SIG-M5 treated with dmso at 0.1 percent for 504 hours (cell line): Measurements from ENCODE around the gene TMEM9.
A peak's percentile ranks its signal among the peaks of the same experiment; 100 is the strongest.

Experiments used
- DNase-seq: peaks from one replicate; lab custom pipeline; 2025; ENCODE audit not compliant: unreplicated experiment; lab: John Stamatoyannopoulos, UW

TMEM9 gene

DNA sequence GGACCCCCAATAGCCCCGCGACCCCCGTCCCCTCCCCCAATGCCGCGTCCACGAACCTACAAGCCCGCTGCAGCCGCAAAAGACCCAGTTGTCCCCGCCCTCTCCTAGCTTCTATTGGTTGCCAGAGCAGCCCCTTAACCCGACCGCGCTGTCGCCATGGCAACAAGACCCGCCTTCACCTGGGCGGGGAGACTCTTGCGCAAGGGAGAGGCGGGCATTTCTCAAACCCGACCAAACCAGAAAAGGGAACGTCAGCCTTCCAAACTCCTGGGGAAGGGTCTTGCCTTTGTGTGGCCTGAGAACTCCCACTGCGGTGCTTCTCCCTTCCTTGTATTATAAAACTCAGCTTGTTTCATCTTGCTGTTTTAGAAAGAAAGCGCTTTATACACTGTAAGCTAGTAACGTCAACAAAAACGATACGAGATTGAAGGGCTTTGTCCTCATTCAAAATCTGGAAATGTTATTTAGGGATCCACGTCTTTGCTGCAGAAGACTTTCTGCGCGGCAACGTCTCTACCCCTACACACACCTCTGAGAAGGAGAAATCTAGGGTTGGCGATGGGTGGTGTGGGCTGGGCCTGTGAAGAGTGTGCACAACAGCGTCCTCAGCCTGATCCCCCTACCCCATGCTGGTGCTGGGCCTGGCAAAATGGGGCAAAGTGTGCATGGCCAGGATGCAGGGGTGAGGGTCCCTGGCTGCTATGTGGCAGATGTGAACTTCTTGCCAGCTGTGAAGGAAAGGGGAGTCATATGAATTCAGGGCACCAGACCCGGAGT is at the start of gene TMEM9:
Gene TMEM9 (minus strand): TSS at position 86 of the 777 bp plus-strand sequence. CDS start 551 bp downstream, outside the sequence.
- DNase-seq, result peak; percentile 98

DNA sequence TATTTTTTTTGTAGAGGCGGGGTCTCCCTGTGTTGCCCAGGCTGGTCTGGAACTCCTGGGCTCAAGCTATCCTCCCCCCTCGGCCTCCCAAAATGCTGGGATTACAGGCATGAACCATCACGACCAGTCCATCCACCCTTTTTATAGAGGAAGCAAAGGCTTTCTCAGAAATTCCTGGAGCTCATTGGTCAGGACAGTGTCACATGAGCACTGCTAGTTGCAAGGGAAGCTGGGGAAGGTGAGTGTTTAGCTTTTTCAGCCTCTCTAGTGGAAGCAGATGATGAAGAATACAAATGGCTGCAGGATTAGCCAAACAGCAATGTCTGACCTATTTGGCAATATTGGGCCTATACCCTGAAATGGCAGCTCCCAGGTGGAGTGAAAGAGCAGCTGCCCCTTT is 44.3 kb upstream of the TMEM9 start:
- DNase-seq, result no peak

DNA sequence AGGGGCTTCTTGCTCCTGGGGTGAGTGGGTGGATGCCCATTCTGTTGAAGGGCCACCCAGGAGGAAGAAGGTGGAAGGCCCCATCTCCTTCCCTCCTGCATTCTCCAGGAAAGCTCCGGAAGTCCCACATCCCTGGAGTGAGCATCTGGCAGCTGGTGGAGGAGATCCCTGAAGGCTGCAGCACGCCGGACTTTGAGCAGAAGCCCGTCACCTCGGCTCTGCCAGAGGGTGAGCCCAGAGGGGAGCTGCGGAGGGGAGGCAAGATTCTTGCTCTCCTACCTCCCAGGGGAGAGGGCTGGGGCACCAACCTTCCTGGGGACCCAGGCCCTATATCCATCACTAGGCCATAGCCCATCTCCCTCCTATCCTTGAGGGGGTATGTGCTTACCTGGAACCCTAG is 39.8 kb upstream of the TMEM9 start:
- DNase-seq, result no peak

DNA sequence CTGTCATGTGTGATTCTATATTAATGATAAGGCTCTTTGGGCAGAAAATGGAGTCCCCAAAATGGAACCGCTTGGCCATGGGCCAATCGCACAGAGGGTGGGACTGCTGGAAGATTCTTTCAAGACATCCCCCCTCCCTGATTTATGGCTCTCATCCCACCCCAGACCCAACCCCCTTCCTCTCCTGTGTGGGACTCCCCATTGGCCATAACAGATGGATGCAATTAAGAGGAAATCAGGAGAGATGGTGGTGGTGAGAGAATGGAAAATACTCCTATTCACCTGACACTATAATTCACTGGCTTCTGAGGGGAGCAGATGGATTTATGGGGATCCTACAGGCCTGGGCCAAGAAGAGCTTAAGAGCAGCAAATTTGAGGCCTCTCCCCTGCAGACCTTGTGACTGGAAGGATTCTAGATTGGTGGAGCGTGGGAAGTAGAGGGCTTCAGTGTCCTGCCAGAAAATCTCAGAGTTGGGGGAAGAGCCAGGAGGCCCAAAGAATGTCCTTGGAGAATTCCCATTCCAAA is 38.1 kb upstream of the TMEM9 start:
- no peak for DNase-seq

DNA sequence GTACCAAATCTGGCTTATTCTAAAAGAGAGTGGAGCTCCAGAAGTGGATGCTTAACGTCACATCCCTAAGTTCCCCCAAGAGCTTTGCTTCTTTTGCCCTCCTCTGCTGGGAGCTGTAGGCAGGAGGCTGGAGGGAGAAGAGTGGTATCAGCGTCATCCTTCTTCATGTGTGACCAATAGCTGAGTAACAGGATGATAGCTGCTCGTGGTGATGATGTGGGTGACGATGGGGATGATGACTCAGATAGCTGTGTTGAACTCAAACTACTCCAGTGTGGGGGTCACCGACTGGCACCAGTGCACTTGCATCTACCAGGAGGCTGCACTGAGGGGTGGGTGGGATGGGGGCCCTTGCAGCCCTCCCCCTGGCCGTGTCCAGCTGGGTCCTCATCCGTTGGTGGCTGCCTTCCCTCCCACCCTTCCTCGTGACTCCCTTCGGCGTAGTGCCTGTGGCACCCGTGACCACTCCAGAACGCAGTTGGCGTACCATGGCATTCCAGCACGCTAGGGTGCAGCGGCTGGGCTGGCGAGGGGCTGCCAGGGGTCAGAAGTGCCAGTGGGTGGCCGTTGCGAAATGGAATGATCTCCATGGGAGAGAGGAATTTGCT is 37.5 kb upstream of the TMEM9 start:
- no peak for DNase-seq

DNA sequence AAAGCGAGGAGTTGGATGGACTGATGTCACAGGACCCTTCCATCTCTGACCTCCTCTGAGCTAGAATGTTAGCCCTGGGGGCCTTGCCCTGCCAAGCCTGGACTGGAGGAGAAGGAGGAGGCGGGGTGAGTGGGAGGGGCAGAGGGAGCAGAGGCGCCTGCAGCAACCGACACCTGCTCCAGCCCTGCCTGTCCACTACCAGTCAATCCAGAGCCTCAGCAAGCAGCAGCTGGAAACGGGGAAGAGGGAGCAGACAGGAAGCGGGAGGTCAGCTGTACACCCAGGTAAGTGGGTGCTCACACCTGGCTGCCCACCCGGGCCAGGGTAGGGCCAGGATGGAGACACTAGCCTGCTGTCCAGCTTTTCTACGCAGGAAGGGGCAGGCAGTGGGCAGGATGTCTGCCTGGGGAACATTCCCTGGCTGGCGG is 36.4 kb upstream of the TMEM9 start, which contains the start of gene IGFN1:
Gene IGFN1 (plus strand): TSS at position 201 of the 428 bp plus-strand sequence. CDS start 2,470 bp downstream, outside the sequence.
- DNase-seq, result no peak

DNA sequence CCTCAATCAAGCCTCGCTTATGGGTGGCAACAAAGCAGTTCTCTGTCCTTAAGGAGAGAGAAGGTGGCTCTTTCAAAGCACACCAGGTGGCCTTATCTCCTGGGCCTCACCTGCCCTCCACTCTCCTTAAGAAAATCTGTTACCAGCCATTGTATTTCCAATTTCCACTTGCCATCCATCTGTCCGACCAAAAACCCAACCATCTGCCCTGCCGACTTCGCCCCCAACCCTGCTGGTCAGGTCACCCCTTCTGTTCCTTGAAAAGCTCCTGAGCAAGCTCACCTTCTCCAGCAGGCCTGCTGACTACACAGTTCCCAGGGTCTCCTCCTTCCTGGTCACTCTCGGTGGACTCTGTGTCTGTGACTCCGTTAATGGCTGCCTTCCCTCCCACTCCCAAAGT is 35.7 kb upstream of the TMEM9 start:
- DNase-seq, result no peak

DNA sequence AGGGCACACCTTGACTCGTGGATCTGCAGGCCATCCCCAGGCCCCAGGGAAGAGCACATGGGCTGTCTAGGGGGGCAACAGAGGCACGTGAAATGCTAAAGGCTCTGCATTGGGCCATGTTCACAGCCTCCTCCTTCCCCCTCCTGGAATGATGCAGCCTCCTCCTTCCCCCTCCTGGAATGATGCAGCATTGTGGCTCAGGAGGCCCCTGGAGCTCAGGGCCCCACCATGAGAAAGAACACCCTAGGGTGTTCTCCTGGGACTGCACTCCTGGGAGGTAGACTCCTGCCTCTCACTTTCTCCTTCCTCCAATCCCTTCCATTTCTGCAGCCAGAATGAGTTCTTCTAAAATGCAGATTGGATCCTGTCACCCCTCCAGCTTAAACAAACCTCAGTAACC is 34.8 kb upstream of the TMEM9 start:
- DNase-seq, result no peak

DNA sequence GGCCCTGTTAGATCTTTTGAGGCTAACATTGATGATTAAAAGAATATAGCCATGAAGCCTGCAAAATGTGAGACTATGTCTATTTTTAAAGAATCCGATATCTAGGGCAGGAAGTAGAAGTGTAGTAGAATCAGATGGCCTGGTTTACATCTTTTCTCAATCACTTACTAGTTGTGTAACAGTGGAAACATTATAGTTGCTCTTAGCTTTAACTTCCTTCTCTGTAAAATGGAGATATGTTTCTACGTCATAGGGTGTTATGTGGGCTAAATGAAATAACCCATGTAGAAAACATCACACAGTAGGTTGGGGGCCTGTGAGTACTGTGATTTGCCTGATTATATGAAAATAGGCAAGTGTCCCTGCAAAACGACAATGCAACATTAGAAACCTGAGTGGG is 31.9 kb upstream of the TMEM9 start:
- DNase-seq, result peak; percentile 77

DNA sequence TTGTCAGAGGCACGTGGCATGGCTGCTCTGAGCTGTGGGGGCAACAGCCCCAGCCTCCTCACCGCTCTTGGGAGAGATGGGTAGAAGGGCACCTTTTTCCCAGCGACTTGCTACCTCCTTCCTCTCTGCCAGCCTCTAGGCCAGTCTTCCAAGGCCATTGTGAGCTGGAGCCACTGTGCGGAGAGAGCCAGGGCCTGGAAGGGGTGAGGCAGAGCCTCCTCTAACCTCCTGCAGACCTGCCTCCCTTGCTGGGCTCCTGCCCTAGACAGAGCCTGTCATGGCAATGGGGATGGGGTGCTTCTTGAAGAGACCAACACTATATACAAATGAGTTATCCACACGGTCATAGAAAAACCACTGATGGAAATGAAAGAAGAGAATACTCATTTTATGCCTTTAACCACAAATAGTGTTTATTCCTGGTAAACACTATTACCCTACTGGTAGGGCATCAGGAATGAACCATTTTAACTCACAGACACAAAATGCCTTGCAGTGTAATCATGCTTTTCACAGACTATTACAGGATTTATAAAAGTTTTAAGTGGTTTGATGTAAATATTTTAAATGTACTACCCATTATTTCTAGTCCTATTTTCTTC is 31.4 kb upstream of the TMEM9 start:
- no peak for DNase-seq

DNA sequence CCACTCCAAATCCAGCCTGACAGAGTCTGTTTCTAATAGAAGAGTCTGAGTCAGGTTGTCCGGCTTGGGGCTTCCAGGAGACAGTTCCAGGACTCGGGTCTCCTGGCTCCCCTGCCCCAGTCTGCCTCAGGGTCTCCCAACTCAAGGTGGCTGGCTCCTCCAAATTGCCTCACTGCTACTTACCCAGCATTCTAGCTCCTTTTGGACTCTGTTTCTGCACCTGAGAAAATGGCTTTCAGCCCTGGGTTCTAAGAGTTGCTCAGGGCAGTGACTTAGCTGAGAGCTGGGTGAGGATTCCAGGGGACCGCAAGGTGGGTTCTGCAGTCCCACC is 30.8 kb upstream of the TMEM9 start:
- DNase-seq, result no peak

DNA sequence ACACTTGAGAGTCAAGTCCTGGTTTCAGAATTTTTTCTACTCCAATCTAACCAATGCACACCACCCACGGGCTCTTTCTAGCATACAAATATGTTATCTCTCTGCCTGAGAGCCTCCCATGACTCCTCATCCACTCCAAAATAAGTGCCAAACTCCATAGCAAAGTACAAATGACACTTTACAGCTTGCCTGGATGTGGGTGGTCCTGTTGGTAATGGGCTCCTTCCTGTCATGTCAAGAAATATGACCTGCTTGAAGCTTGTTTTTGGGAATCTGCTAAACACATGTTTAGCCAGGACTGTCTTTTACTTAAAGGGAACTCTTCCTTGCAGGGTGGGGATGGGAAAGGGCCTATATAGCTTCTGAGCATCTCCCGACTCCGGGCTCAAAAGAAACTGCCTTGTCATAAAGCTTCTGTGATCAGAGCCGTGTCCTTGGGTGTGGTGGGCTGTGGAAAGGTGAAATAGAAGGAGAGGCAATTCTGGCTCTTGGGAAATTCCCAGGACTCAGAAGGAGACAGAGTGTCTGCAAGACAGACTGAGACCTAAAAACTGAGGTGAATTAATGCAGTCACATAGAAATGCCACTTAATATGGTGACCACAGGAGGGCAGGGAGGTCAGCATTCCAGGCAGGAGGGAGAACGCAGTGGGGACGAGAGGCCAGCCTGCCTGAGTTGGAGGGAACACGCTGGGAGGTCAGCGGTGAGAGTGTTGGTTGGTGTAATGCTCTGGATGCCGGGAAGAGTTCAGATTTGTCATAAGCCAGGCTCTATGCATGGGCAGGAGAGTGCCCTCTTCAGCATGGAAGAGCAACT is 30.2 kb upstream of the TMEM9 start:
- DNase-seq, result peak; percentile 77

DNA sequence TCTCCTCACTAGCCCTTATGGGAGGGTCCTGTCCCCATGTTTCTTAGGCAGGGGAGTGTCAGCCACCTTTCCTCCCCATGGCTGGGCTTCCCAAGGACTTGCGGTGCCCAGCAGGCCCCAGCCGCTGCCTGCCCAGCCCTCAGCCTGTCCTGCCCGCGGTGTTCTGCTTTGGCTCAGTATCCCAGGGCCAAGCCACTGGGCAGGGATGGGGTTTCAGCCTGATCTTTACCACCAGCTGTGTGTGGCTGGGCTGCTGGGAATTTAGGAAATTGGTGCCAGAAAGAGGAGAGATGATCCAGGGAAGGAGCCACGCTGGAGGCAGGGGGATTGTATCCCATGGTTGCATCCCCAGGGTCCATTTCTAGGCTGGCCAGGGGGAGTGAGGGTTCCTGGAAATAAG is 29.5 kb upstream of the TMEM9 start:
- no peak for DNase-seq

DNA sequence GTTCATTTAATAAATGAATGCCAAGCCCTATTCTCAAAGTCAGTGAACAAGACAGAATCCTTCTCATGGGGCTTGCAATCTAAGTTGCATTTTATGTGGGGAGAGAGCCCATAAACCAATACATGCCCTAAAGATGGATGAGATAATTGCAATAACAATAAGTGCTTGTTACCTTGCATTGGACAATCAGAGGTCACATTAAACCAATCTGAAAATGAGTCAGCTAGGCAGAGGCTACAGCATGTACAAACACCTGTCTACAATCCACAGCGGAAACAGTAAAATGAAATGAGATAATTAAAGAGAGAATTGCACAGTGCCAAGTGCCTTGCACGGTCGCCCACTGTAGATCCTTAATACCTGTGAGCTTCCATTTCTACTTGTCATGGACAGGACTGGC is 28.9 kb upstream of the TMEM9 start:
- DNase-seq, result no peak

DNA sequence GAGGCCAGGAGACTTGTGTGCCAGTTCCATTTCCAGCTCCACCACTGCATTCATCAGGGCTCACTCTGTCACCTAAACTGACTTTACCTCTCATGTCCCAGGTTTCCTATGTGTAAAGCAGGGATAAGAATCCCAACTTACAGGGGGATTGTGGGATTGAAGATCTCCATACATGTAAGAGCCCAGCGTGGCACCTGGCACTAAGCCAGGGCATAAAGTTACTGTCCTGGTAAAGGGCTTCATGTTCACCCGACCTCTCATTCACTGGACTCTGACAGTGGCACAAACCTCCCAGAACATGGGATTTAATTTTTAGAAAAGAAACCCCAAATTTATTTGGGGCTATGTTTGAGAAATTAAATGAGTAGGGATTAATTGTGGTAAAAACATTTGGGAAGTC is 27.5 kb upstream of the TMEM9 start:
- DNase-seq, result no peak

DNA sequence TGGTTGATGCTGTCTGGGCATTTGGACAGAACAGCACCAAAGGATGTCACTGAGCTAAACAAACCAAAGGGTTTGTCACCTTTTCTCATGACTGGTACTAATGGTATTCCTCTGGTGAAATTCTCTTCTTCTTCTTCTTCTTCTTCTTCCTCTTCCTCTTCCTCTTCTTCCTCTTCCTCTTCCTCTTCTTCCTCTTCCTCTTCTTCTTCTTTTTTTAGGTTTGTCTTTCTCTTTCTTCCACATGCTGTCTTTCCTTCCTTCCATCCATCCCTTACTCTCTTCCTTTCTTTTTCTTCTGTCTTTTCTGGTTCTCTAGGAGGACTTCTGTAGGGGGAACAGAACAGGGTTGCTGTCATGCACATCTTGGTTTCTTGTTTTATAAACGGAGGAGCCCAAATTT is 27.0 kb upstream of the TMEM9 start:
- DNase-seq, result no peak

DNA sequence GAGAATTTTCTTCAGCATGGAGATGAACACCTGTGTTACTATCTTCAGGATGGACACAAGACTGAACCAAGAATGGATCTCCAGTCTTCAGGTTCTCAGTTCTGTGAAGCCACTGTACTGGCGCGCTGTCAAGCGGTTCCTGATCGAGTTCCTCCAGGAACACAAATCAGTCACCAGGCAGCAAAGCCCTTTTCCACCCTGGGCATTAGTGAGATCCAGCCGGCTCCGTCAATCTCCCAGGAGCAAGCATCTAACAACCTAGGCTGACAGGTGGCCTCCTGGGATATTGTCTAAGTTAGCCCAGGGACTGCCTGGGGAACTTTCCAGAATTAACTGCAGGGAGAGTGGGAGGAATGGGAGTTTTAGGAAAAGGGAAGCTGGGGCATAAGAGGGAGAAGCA is 26.6 kb upstream of the TMEM9 start:
- DNase-seq, result no peak

DNA sequence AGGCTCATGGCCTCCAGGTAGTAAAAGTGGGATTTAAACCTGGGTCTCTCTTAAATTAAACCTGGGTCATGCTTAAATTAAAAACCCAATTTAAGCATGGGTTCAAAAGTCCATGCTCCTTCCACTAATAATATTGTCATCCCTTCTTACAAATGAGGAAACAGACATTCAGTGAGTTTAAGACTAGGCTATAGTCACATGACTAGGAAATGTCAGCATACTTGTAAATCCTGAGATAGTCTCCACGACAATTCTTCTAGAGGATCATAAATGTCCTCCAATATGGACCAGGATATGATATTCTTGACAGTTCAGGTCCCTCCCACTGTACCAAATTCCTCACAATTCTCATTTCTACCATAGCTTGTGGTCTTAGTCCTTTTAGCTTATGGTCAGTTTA is 25.9 kb upstream of the TMEM9 start:
- no peak for DNase-seq

DNA sequence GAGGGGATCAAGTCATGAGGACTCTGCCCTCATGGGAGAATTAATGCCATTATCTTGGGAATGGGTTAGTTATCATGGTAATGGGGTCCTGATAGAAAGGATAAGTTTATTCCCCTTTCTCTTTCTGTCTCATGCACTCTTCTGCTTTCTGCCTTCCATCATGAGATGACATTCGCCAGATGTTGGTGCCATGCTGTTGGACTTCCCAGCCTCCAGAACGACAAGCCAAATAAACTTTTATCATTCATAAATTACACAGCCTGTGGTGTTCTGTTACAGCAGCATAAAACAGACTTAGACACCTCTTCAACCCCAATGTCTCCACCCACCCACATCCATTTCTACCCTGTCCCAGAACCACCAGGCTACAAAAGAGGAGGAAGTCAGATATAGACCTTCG is 24.4 kb upstream of the TMEM9 start:
- no peak for DNase-seq

DNA sequence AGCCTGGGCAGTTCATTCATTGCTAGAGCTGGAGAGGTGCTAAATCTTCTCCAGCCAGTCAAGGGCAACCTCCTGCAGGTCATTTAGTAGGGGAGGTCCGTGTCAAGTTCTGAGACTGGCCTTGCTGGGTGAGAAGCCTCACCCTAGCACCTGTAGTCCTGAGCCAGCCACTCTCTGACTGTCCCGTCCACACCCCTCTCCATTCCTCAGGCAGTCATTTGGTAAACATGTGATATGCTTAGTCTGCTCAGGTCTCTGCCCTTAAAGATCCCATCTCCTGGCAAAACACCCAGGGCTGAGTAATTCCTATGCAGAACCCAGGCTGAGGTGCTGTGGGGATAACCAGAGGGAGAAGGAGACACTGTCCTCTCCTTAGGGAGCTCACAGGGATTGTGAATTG is 22.7 kb upstream of the TMEM9 start:
- DNase-seq, result peak; percentile 20

DNA sequence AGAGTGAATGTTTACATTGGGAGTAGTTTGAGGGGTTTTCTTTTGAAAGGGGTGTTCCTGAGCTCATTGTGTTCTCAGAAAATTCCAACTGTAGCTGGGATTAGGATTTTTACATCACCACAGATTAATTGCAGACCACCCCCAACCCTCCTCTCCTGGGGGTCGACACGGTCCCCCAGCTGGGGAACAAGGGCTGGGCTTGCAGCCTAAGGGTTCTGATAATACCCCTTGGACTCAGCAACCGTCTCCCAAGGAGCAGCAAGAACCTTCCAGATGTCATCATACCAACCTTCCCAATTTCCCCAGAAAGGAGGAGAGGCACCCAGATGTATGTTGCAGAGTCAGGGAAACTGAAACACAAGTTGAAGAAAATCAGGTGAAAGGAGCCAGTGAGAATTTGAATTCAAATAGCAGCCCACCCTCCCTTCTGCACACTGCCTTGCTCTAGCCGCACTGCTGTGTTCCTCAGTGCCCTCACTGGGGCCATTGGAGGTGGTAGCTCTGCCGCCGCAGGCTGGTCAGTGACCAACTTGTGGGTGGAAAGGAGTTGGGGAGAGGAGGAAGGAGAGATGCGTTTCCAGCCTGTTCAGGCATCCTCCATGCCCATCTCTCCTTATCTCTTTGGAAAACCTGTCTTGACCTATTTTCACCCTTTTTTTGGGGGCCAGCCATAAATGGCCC is 21.7 kb upstream of the TMEM9 start:
- no peak for DNase-seq
